ENCODE measurements around the gene BSN. TPM values are rescaled to one million over a fixed set of nuclear protein-coding genes. Genes with fewer than 3 reads are reported as not detected.

BSN gene
- total RNA-seq, 6 experiments from 2014 or later = 0.31 to 0.68 (median 0.50) TPM

DNA sequence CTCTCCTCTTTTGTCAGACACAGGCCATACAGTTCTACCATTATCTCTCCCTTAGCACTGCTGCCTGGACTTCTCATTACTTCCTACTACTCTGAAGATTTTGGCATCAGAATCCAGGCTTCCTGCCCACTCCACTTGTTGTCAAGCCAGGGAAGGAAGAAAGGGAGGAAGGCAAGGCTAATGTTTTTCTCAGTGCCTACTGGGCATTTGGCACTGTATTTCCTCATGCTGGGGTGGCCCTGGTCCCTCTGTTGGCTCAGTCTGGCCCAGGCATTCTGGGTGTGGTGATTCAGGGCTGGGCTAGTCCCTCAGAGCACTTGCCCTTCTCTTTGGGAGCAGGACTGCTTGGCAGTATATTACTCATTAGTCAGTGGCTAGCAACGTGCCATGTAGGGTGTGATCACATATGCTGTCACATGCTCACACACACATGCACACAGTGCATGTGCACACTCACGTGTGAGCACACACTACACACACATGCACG is 52.9 kb downstream of the BSN start:
- intact Hi-C loops (cut with DNase I) = no loop called here
- no peak overlapping the region for H3K4me3 ChIP-seq
- 94% methylated on average over 2 of the region's 3 CpGs for WGBS (ENCODE audit: insufficient coverage, low coverage, low lambda C conversion rate, missing lambda C conversion rate)
- H3K27me3 ChIP-seq = no peaks in the 10 kb centered on the region
- no peaks in the 10 kb centered on the region for H3K36me3 ChIP-seq
- no peaks in the 10 kb centered on the region for H3K4me1 ChIP-seq
- H3K9me3 ChIP-seq = no peaks in the 10 kb centered on the region
- H3K27ac ChIP-seq = no peak overlapping the region
- no peak for TF ChIP-seq POLR2A (IDR thresholded peaks at IDR 0.05)
- TF ChIP-seq, protein P1, sequence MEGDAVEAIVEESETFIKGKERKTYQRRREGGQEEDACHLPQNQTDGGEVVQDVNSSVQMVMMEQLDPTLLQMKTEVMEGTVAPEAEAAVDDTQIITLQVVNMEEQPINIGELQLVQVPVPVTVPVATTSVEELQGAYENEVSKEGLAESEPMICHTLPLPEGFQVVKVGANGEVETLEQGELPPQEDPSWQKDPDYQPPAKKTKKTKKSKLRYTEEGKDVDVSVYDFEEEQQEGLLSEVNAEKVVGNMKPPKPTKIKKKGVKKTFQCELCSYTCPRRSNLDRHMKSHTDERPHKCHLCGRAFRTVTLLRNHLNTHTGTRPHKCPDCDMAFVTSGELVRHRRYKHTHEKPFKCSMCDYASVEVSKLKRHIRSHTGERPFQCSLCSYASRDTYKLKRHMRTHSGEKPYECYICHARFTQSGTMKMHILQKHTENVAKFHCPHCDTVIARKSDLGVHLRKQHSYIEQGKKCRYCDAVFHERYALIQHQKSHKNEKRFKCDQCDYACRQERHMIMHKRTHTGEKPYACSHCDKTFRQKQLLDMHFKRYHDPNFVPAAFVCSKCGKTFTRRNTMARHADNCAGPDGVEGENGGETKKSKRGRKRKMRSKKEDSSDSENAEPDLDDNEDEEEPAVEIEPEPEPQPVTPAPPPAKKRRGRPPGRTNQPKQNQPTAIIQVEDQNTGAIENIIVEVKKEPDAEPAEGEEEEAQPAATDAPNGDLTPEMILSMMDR (IDR thresholded peaks at IDR 0.05) = no peak
- DNase-seq (no peak), ATAC-seq (peak in 3 of 4 donors; percentile 16 to 62 (median 24))

DNA sequence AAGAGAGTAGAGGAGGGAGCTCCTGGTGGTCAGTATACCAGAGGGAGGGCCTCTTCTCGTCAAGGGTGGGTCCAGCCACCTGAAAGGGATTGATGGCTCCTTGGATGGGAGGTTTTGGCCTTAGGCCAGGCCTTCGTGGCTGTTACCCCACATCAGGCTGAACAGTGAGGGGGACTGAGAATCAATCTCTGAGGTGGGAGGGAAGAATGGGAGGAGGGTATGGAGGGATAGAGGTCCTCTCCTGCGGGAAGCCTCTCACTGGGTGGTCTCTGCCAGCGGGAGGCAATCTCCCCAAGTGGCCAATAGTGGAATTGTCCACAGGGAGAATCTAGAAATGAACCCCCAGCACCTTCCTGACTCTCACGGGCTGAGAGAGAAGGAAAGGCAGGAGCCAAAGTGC is 53.5 kb downstream of the BSN start:
- 52% methylated on average over 5 of the region's 5 CpGs for WGBS (ENCODE audit: insufficient coverage, low coverage, low lambda C conversion rate, missing lambda C conversion rate)
- ATAC-seq (no peak), DNase-seq (no peak)
- Histone ChIP-seq H3K4me3 (no peak overlapping the region), H3K27ac (no peak overlapping the region), H3K4me1 (no peaks in the 10 kb centered on the region), H3K9me3 (no peaks in the 10 kb centered on the region), H3K27me3 (no peaks in the 10 kb centered on the region), H3K36me3 (no peaks in the 10 kb centered on the region)
- intact Hi-C loops (cut with DNase I) = no loop called here
- no peak for TF ChIP-seq POLR2A (IDR thresholded peaks at IDR 0.05)
- TF ChIP-seq, protein P1 (IDR thresholded peaks at IDR 0.05) = no peak

DNA sequence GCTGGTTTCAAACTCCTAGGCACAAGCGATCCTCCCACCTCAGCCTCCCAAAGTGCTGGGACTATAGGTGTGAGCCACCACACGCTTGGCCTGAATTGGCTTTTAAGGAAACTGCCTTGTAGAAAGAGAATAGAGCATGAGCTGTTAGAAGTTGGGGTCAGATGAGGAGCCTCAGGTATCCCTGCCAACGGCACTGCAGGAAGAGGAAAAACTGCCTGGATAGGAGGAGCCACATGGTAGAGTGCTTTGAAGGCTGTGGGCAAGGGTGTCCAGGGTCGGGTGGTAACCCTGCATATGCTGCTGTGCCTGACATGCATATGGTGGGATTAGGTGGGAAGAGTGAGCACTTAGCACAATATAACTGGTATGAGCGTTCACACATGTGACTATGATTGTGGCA is 55.0 kb downstream of the BSN start:
- intact Hi-C loops (cut with DNase I) = no loop called here
- H3K4me1 ChIP-seq = no peaks in the 10 kb centered on the region
- H3K9me3 ChIP-seq = no peaks in the 10 kb centered on the region
- TF ChIP-seq, protein P1 (IDR thresholded peaks at IDR 0.05) = no peak
- TF ChIP-seq POLR2A (IDR thresholded peaks at IDR 0.05) = no peak
- DNase-seq (no peak), ATAC-seq (no peak)
- H3K27me3 ChIP-seq = no peaks in the 10 kb centered on the region
- no peaks in the 10 kb centered on the region for H3K36me3 ChIP-seq
- H3K4me3 ChIP-seq = no peak overlapping the region
- 76% methylated on average over 4 of the region's 5 CpGs for WGBS (ENCODE audit: insufficient coverage, low coverage, low lambda C conversion rate, missing lambda C conversion rate)
- no peak overlapping the region for H3K27ac ChIP-seq

DNA sequence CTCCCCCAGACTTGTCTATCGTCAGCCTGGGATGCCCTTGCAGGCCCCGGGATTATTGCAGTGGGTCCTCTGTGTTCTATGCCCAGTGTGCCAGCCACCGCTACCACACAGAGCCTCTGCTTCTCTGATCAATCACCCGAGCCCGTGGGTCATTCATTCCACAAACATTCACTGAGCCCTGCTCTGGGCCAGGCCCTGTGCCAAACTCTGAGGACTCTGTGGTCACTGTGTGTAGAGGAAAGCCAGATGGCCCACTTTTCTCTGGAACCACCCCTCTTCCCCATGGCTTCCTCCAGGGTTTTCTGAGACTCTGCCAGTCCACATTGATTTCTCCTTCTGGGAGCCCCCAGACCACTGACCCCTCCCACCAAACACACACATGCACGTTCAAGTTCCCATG is 55.5 kb downstream of the BSN start:
- no peaks in the 10 kb centered on the region for H3K4me1 ChIP-seq
- no peak for TF ChIP-seq POLR2A (IDR thresholded peaks at IDR 0.05)
- TF ChIP-seq, protein P1 (IDR thresholded peaks at IDR 0.05) = no peak
- H3K9me3 ChIP-seq = no peaks in the 10 kb centered on the region
- no peak overlapping the region for H3K27ac ChIP-seq
- H3K36me3 ChIP-seq = no peaks in the 10 kb centered on the region
- ATAC-seq (peak; percentile 54 to 78 (median 58)), DNase-seq (peak in 1 of 3 donors; percentile 27)
- WGBS (ENCODE audit: insufficient coverage, low coverage, low lambda C conversion rate, missing lambda C conversion rate) = 39% methylated on average over 3 of the region's 6 CpGs
- intact Hi-C loops (cut with DNase I) = no loop called here
- H3K4me3 ChIP-seq = no peak overlapping the region
- no peaks in the 10 kb centered on the region for H3K27me3 ChIP-seq

Data from right lobe of liver (tissue), 6 donors.